Neutrophil (primary cell): ENCODE measurements around the gene PKP1.

Source experiments
- H3K27ac ChIP-seq: fragments of 200-600 bp; sonication (generic); 2 replicates; pipeline ENCODE4 v1.5.1; 2016; ENCODE audit warnings: mild to moderate bottlenecking, moderate library complexity
- H3K27me3 ChIP-seq: fragments of 200-600 bp; sonication (generic); 2 replicates; pipeline ENCODE4 v1.6.0; 2016; ENCODE audit warnings: mild to moderate bottlenecking
- H3K36me3 ChIP-seq: fragments of 200-600 bp; sonication (generic); 2 replicates; pipeline ENCODE4 v1.5.1; 2017
- H3K4me1 ChIP-seq, 2 experiments: fragments of 200-600 bp in 1 of 2; sonication (generic) in 1 of 2; 1 replicate in 1 of 2; 2 replicates in 1 of 2; pipeline versions ENCODE4 v1.5.1 to v1.6.1; 2013 to 2016; ENCODE audit warnings: low read depth in 1 of 2, low read length in 1 of 2, mild to moderate bottlenecking in 1 of 2, moderate library complexity in 1 of 2; ENCODE audit not compliant: control insufficient read depth in 1 of 2, insufficient read depth in 1 of 2
- H3K4me3 ChIP-seq, 2 experiments: fragments of 200-600 bp in 1 of 2; sonication (generic) in 1 of 2; 1 replicate in 1 of 2; 2 replicates in 1 of 2; pipeline ENCODE4 v1.5.1; 2013 to 2016; ENCODE audit warnings: low read depth in 1 of 2, low read length in 1 of 2, mild to moderate bottlenecking in 1 of 2, moderate library complexity in 1 of 2
- H3K9me3 ChIP-seq: fragments of 200-600 bp; sonication (generic); 2 replicates; pipeline ENCODE4 v1.5.1; 2016
- CTCF ChIP-seq: fragments of 200-600 bp; sonication (generic); IDR thresholded peaks from 2 replicates; pipeline ENCODE4 v1.5.1; 2016; ENCODE audit warnings: antibody characterized with exemption

PKP1 gene

GRCh38 chr1:201313086-201313485 lies 29.8 kb downstream of the PKP1 start:
- TF ChIP-seq CTCF, result no peak
- Histone ChIP-seq H3K27ac (no peak overlapping the region), H3K36me3 (no peaks in the 10 kb centered on the region), H3K4me1 (peaks cover 0 to 24% of the 10 kb centered on the region in 2 experiments), H3K9me3 (no peaks in the 10 kb centered on the region), H3K4me3 (no peak overlapping the region), H3K27me3 (peaks cover 25% of the 10 kb centered on the region)

- Histone ChIP-seq H3K27ac (no peak overlapping the region), H3K4me1 (peaks cover 0 to 2% of the 10 kb centered on the region in 2 experiments), H3K36me3 (no peaks in the 10 kb centered on the region), H3K27me3 (no peaks in the 10 kb centered on the region), H3K4me3 (no peak overlapping the region), H3K9me3 (no peaks in the 10 kb centered on the region)
- TF ChIP-seq CTCF, result no peak
Measured at GRCh38 chr1:201316556-201316955, 33.2 kb downstream of the PKP1 start.

GRCh38 chr1:201317551-201317950 lies 34.2 kb downstream of the PKP1 start:
- Histone ChIP-seq H3K9me3 (no peaks in the 10 kb centered on the region), H3K27ac (no peak overlapping the region), H3K27me3 (no peaks in the 10 kb centered on the region), H3K4me1 (no peaks in the 10 kb centered on the region), H3K36me3 (no peaks in the 10 kb centered on the region), H3K4me3 (no peak overlapping the region)
- TF ChIP-seq CTCF, result no peak

GRCh38 chr1:201318504-201319340 lies 35.4 kb downstream of the PKP1 start:
- no peak for TF ChIP-seq CTCF
- Histone ChIP-seq H3K4me3 (no peak overlapping the region), H3K27me3 (no peaks in the 10 kb centered on the region), H3K27ac (no peak overlapping the region), H3K9me3 (no peaks in the 10 kb centered on the region), H3K36me3 (no peaks in the 10 kb centered on the region), H3K4me1 (no peaks in the 10 kb centered on the region)

- Histone ChIP-seq H3K27me3 (no peaks in the 10 kb centered on the region), H3K36me3 (no peaks in the 10 kb centered on the region), H3K4me1 (no peaks in the 10 kb centered on the region), H3K27ac (no peak overlapping the region), H3K9me3 (no peaks in the 10 kb centered on the region), H3K4me3 (no peak overlapping the region)
- no peak for TF ChIP-seq CTCF
Measured at GRCh38 chr1:201319631-201320030, 36.3 kb downstream of the PKP1 start.
